UCSD-AML1 (cell line): ENCODE data around the gene FBXO24.

Experiments used
- DNase-seq: peaks from one replicate; lab custom pipeline; 2025; ENCODE audit not compliant: unreplicated experiment; lab: John Stamatoyannopoulos, UW

The FBXO24 gene

DNA sequence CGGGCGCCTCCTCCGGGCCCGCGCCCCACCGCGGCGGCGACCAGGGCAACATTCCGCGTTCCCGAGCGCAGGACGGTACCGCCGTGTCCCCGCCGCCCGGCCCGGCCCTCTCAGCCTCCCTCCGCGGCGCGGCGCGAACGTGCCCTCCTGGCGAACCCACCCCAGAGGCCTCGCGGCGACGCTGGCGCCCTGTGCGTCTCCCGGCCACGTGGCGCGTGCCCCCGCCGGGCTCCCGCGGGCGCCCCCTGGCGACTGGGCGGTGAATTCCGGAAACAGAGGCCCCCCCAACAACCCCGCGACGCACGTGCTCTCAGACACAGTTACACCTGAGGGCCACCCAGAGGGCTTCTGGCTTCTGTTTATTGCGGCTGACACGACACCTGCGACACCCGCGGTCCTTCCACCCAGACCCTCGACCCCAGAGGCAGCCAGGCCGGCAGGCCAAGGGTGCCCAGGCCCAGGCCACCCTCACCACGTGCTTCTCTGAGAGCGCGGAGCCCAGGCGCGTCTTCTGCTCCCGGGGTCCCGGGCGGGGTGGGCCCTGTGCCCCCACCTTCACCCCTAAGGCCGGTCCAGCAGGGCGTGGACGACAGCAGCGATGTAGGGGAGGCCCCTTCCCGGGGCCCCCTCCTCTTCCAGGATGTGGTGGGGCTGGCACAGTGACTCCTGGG, 12.3 kb upstream of the FBXO24 start, which contains the start of gene SAP25:
Gene SAP25 (minus strand): TSS at position 210 of the 671 bp plus-strand sequence. CDS start 158 bp downstream, at position 52.
- no peak for DNase-seq

- DNase-seq = no peak
These were observed 11.5 kb upstream of the FBXO24 start for GRCh38 chr7:100574362-100575205.

- no peak for DNase-seq
These were observed 10.9 kb upstream of the FBXO24 start for GRCh38 chr7:100575206-100575631.

GRCh38 chr7:100575746-100576383, 10.3 kb upstream of the FBXO24 start:
- DNase-seq = no peak

DNA sequence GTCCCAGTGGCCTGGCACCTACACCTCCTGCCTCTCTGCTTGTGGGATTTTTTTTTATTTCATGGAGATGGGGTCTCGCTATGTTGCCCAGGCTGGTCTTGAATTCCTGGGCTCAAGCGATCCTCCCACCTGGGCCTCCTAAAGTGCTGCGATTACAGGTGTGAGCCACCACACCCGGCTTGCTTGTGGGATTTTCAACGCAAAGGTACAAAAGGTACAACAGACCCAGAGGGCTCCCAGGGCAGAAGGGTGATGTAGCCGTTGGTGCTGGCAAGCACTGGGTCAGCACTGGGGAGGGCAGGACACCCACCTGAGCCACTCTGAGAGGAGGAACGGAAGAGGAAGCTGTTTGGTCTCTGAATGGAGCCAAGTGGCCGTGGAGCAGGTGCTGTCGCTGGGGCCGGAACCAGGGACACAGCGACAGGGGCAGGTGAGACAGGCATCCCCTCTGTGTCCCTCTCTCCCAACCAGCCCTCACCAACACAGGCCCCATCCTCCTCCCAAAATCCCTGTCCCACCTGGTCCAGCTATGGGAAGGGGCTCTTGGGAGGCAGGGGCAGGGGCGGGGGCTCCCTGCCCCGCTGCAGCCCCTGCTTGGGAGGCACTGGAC, 9.6 kb upstream of the FBXO24 start:
- no peak for DNase-seq

DNA sequence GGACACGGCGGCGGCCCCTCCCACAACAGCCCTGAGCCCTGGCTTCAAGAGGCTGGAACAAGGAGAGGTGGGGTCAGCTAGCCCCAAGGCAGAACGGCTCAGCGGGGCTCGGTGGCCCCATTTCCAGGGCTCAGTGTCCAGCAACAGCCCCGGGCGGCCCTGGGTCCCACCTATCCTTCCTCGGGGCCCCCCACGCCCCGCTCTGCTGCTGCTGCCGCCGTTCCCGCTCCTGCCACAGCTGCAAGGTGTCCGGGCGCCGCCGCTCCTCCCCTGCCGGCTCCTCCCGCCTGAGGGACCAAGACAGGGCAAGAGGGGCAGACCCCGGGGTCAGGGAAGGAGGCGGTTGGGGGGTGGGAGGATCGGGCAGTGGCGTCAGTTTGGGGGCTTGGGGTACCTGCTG, 9.0 kb upstream of the FBXO24 start:
- DNase-seq = no peak

GRCh38 chr7:100577507-100577906, 8.6 kb upstream of the FBXO24 start:
- no peak for DNase-seq

- no peak for DNase-seq
These were observed 7.6 kb upstream of the FBXO24 start for GRCh38 chr7:100578246-100579183.

GRCh38 chr7:100580466-100581283, 5.5 kb upstream of the FBXO24 start:
- no peak for DNase-seq

- no peak for DNase-seq
These were observed 4.0 kb upstream of the FBXO24 start for GRCh38 chr7:100582041-100582579.

- no peak for DNase-seq
These were observed 3.5 kb upstream of the FBXO24 start for GRCh38 chr7:100582650-100583049.

GRCh38 chr7:100583132-100584053, 2.7 kb upstream of the FBXO24 start:
- DNase-seq = peak; percentile 81

- peak; percentile 28 for DNase-seq
These were observed 2.0 kb upstream of the FBXO24 start for GRCh38 chr7:100584054-100584682.

GRCh38 chr7:100584683-100585510, 1.2 kb upstream of the FBXO24 start:
- peak; percentile 24 for DNase-seq

- DNase-seq = peak; percentile 53
These were observed 440 bp upstream of the FBXO24 start, which contains the start of gene LRCH4 for GRCh38 chr7:100585511-100586265. Gene LRCH4, minus strand, starts transcription at chr7:100586129. Its CDS starts 29 bp downstream, at chr7:100586100.

- DNase-seq = peak; percentile 7
These were observed 2.3 kb downstream of the FBXO24 start for GRCh38 chr7:100588438-100588837.
